HepG2 (cell line): Measurements from ENCODE around the gene ERP27. TPM values are rescaled to one million over a fixed set of nuclear protein-coding genes. Genes with fewer than 3 reads are reported as not detected.

Source experiments
- ATAC-seq: fragments of 200-7000 bp; cut with Tn5 transposase; 3 replicates; pipeline ENCODE4 v1.9.1; 2020; ENCODE audit warnings: mild to moderate bottlenecking, moderate library complexity
- BruUV-seq: library from RNA; stranded (reverse); fragments of 400-500 nt; replicated peaks from 2 replicates; lab custom pipeline; 2021; lab: Mats Ljungman, UMichigan
- CTCF ChIA-PET: fragments of 300-600 bp; formaldehyde crosslinking; extraction: SDS; loops from one replicate; lab custom pipeline; 2021; ENCODE audit warnings: low total read pairs, inconsistent platforms, low intra/inter-chr PET ratio; lab: Yijun Ruan, JAX
- POLR2A ChIA-PET: fragments of 350-600 bp; sonication (Branson Sonifier 250); formaldehyde crosslinking; loops from one replicate; lab custom pipeline; 2020; ENCODE audit warnings: antibody characterized with exemption, inconsistent platforms; lab: Yijun Ruan, JAX
- DNase-seq: peaks from one replicate; pipeline ENCODE4 v3.0.0-alpha.2; 2015; ENCODE audit warnings: low spot score
- FAIRE-seq: peaks from 3 replicates; lab custom pipeline; 2011; peaks lifted over from hg19 to GRCh38; lab: Jason Lieb, UNC
- H2AFZ ChIP-seq: one replicate; pipeline ENCODE4 v1.6.1; 2011; ENCODE audit warnings: low read length, inconsistent platforms
- H3K27ac ChIP-seq: fragments of 300-600 bp; 3 replicates; pipeline ENCODE4 v1.8.0; 2011; ENCODE audit warnings: mixed run types, mild to moderate bottlenecking, mixed read lengths, low read length, inconsistent platforms; ENCODE audit not compliant: insufficient read depth; ENCODE audit errors: extremely low read length
- H3K27me3 ChIP-seq, 2 experiments: fragments of 200-600 bp in 1 of 2; 2 replicates in 1 of 2; 3 replicates in 1 of 2; pipeline versions ENCODE4 v1.6.0 to v1.8.0; 2011; ENCODE audit warnings: low read length in 2 of 2, mild to moderate bottlenecking in 2 of 2, moderate library complexity in 2 of 2, inconsistent platforms in 1 of 2; ENCODE audit not compliant: insufficient read depth in 2 of 2, control insufficient read depth in 1 of 2
- H3K36me3 ChIP-seq, 2 experiments: fragments of 200-600 bp in 1 of 2; replicated peaks in 1 of 2; 2 replicates in 1 of 2; 3 replicates in 1 of 2; pipeline versions ENCODE4 v1.5.1 to v1.8.0; 2011; ENCODE audit warnings: low read length in 2 of 2, inconsistent platforms in 1 of 2; ENCODE audit not compliant: insufficient read depth in 2 of 2, control insufficient read depth in 1 of 2
- H3K4me1 ChIP-seq: 2 replicates; pipeline ENCODE4 v1.5.1; 2012; ENCODE audit warnings: low read length, inconsistent platforms; ENCODE audit not compliant: insufficient read depth
- H3K4me2 ChIP-seq: 2 replicates; pipeline ENCODE4 v1.6.0; 2011; ENCODE audit warnings: low read depth, low read length, inconsistent platforms
- H3K4me3 ChIP-seq, 3 experiments: fragments of 200-600 bp in 1 of 3; sonication (generic), shearing (Covaris generic) in 1 of 3; replicated peaks in 1 of 3; 2 replicates each; pipeline ENCODE4 v1.5.1; 2011 to 2016; ENCODE audit warnings: low read length in 3 of 3, inconsistent platforms in 2 of 3, low read depth in 2 of 3, mild to moderate bottlenecking in 2 of 3, control low read depth in 1 of 3, mixed read lengths in 1 of 3; ENCODE audit not compliant: insufficient read depth in 1 of 3
- H3K79me2 ChIP-seq: one replicate; pipeline ENCODE4 v1.6.1; 2011; ENCODE audit warnings: low read length, inconsistent platforms; ENCODE audit not compliant: insufficient read depth
- H3K9ac ChIP-seq: 2 replicates; pipeline ENCODE4 v1.6.0; 2011; ENCODE audit warnings: mild to moderate bottlenecking, low read depth, low read length, inconsistent platforms; ENCODE audit not compliant: insufficient read depth
- H3K9me3 ChIP-seq: 2 replicates; pipeline ENCODE4 v1.5.1; 2012; ENCODE audit warnings: mild to moderate bottlenecking, low read length
- H4K20me1 ChIP-seq: 2 replicates; pipeline ENCODE4 v1.6.0; 2011; ENCODE audit warnings: inconsistent platforms, mild to moderate bottlenecking, low read length, moderate library complexity; ENCODE audit not compliant: insufficient read depth
- BRCA1 ChIP-seq: sonication (generic); formaldehyde crosslinking; IDR thresholded peaks from 2 replicates; pipeline ENCODE4 v1.4.0; 2020; ENCODE audit warnings: missing genetic modification reagents
- CBFB ChIP-seq: sonication (generic); formaldehyde crosslinking; IDR thresholded peaks from 2 replicates; pipeline ENCODE4 v1.4.0; 2020; ENCODE audit warnings: missing genetic modification reagents
- CSRNP1 ChIP-seq: sonication (generic); formaldehyde crosslinking; IDR thresholded peaks from 2 replicates; pipeline ENCODE4 v1.8.1; 2023; ENCODE audit warnings: mild to moderate bottlenecking, missing genetic modification reagents
- JUNB ChIP-seq: sonication (generic); formaldehyde crosslinking; IDR thresholded peaks from 2 replicates; pipeline ENCODE4 v1.8.0; 2022; ENCODE audit warnings: missing genetic modification reagents, mild to moderate bottlenecking, borderline replicate concordance
- PLRG1 ChIP-seq: fragments of 450-650 bp; conservative IDR thresholded peaks from 2 replicates; pipeline ENCODE4 v1.6.1; 2016
- TEAD2 ChIP-seq: sonication (generic); formaldehyde crosslinking; IDR thresholded peaks from 2 replicates; pipeline ENCODE4 v1.9.0; 2021; ENCODE audit warnings: missing genetic modification reagents
- TRIM24 ChIP-seq: sonication (generic); formaldehyde crosslinking; IDR thresholded peaks from 2 replicates; pipeline ENCODE4 v1.8.0; 2022; ENCODE audit warnings: mild to moderate bottlenecking, missing genetic modification reagents
- ZBTB46 ChIP-seq: sonication (generic); formaldehyde crosslinking; IDR thresholded peaks from 2 replicates; pipeline ENCODE4 v1.4.0; 2020; ENCODE audit warnings: mild to moderate bottlenecking, missing genetic modification reagents, borderline replicate concordance
- ZC3H13 ChIP-seq: sonication (generic); formaldehyde crosslinking; IDR thresholded peaks from 2 replicates; pipeline ENCODE4 v1.8.1; 2023; ENCODE audit warnings: mild to moderate bottlenecking, missing genetic modification reagents, moderate library complexity
- ZNF264 ChIP-seq: sonication (generic); formaldehyde crosslinking; IDR thresholded peaks from 2 replicates; pipeline ENCODE4 v1.4.0; 2020; ENCODE audit warnings: missing genetic modification reagents
- ZNF33B ChIP-seq: sonication (generic); formaldehyde crosslinking; IDR thresholded peaks from 2 replicates; pipeline ENCODE4 v1.5.1; 2020; ENCODE audit warnings: mild to moderate bottlenecking, missing genetic modification reagents
- ZNF501 ChIP-seq: sonication (generic); formaldehyde crosslinking; IDR thresholded peaks from 2 replicates; pipeline ENCODE4 v1.5.1; 2020; ENCODE audit warnings: mild to moderate bottlenecking, moderate library complexity, missing genetic modification reagents
- ZNF703 ChIP-seq: sonication (generic); formaldehyde crosslinking; IDR thresholded peaks from 2 replicates; pipeline ENCODE4 v1.5.1; 2020; ENCODE audit warnings: missing genetic modification reagents, mild to moderate bottlenecking, moderate library complexity, borderline replicate concordance
- WGBS: methylation state at CpG from one replicate; pipeline ENCODE4 v1.1.6; 2017; ENCODE audit warnings: low lambda C conversion rate; 5-methylcytosine and 5-hydroxymethylcytosine counted together
- in situ Hi-C: cut with HindIII; loops from 2 replicates; pipeline ENCODE4 v1.10.0; 2017; ENCODE audit warnings: low pct_unique_long_range_greater_than_20kb; ENCODE audit not compliant: extremely low pct_ligation_motif_present
- intact Hi-C: fragments of 100-400 bp; cut with micrococcal nuclease; formaldehyde crosslinking; loops from one replicate; pipeline ENCODE4 v1.10.0; 2022; ENCODE audit not compliant: unreplicated experiment
- polyA plus RNA-seq, 8 experiments: library from polyadenylated mRNA; depleted of rRNA in 3 of 8; stranded (reverse) in 7 of 8; unstranded in 1 of 8; fragments of >200 nt; fragmentation: Illumina TruSeq in 4 of 8; extraction: Trizol in 4 of 8; gene quantifications; 2 replicates each; pipeline versions ENCODE4 v1.2.1 to v1.2.3, GENCODE V29; 2011 to 2016; ENCODE audit warnings: low read depth in 4 of 8, missing spikeins in 1 of 8, mixed read lengths in 1 of 8; ENCODE audit not compliant: insufficient read depth in 1 of 8
- total RNA-seq, 5 experiments: library from RNA; depleted of rRNA; stranded (reverse); fragments of >200 nt; fragmentation: Illumina TruSeq; extraction: Trizol; gene quantifications; 2 replicates each; pipeline ENCODE4 v1.2.3, GENCODE V29; 2016; ENCODE audit warnings: low read depth in 1 of 5

Gene ERP27
- total and polyA plus RNA-seq, 2 of the 13 experiments (the other 11 are each of a cell fraction or from before 2014, with no cell fraction given) = 1.8 to 6.6 TPM

GRCh38 chr12:14903386-14904098 lies 34.8 kb downstream of the ERP27 start:
- ChIA-PET POLR2A (no interaction called here), CTCF (no interaction called here)

GRCh38 chr12:14902465-14902864 lies 35.9 kb downstream of the ERP27 start:
- Histone ChIP-seq H3K4me3 (no peak overlapping the region), H3K79me2 (no peaks in the 10 kb centered on the region), H3K9me3 (no peaks in the 10 kb centered on the region), H4K20me1 (no peaks in the 10 kb centered on the region), H3K9ac (no peak overlapping the region), H3K27ac (no peak overlapping the region), H3K4me1 (no peaks in the 10 kb centered on the region), H3K36me3 (no peaks in the 10 kb centered on the region), H2AFZ (no peak overlapping the region), H3K4me2 (no peak overlapping the region), H3K27me3 (no peaks in the 10 kb centered on the region)
- FAIRE-seq = no peak
- BruUV-seq = no TSS peak
- in situ Hi-C loops = no loop called here
- ChIA-PET POLR2A (no interaction called here), CTCF (no interaction called here)
- intact Hi-C loops = no loop called here
- WGBS = 58% methylated on average over 2 of the region's 2 CpGs
- no peak for ATAC-seq
- TF ChIP-seq BRCA1 (CRISPR knock-in tag) (no peak), TEAD2 (CRISPR knock-in tag) (no peak), TRIM24 (no peak), ZNF33B (CRISPR knock-in tag) (no peak), CBFB (CRISPR knock-in tag) (no peak), JUNB (no peak), ZNF264 (CRISPR knock-in tag) (no peak), PLRG1 (no peak), CSRNP1 (CRISPR knock-in tag) (no peak)
- DNase-seq = no peak

More at GRCh38 chr12:14903386-14904098, 34.8 kb downstream of the ERP27 start:
- Histone ChIP-seq H3K4me3 (no peak overlapping the region), H3K9me3 (no peaks in the 10 kb centered on the region), H3K4me1 (no peaks in the 10 kb centered on the region), H3K27me3 (no peaks in the 10 kb centered on the region), H3K79me2 (no peaks in the 10 kb centered on the region), H3K4me2 (no peak overlapping the region), H3K9ac (no peak overlapping the region), H3K27ac (no peak overlapping the region), H4K20me1 (no peaks in the 10 kb centered on the region), H2AFZ (no peak overlapping the region)
- no TSS peak for BruUV-seq
- intact Hi-C loops = no loop called here
- ATAC-seq = no peak
- no peak for FAIRE-seq
- 48% methylated on average over 5 of the region's 5 CpGs for WGBS
- TF ChIP-seq ZNF501 (no peak), ZBTB46 (CRISPR knock-in tag) (no peak), ZNF703 (no peak), ZC3H13 (CRISPR knock-in tag) (no peak)
- TF ChIP-seq, all 625 proteins: peak for 0
- no peak for DNase-seq
- H3K36me3 ChIP-seq = no peaks in the 10 kb centered on the region
- in situ Hi-C loops = no loop called here
